ENCODE measurements around the gene AHCYL1. TPM values are rescaled to one million over a fixed set of nuclear protein-coding genes. Genes with fewer than 3 reads are reported as not detected.

Gene AHCYL1
- total and polyA plus RNA-seq, 2 donors (not counting 3 experiments of a cell fraction or from before 2014, with no cell fraction given), result 49.2 to 74.2 TPM

GRCh38 chr1:109975718-109976117 lies 8.8 kb upstream of the AHCYL1 start:
- no peaks in the 10 kb centered on the region for H3K27me3 ChIP-seq (ENCODE audit: control insufficient read depth in 2 of 2, insufficient read depth in 2 of 2, low read length in 2 of 2)
- ChIA-PET POLR2A (no interaction called here), CTCF (interaction anchor here (1.5 to 12.5 kb wide), 3 partner anchors 9 to 196 kb away, joined by 3 to 807 read pairs (median 11); partner anchors contain the start of gene AHCYL1)
- peak; percentile 43 for DNase-seq (ENCODE audit: low read depth, low spot score)
- FAIRE-seq, result peak; percentile 71
- H3K79me2 ChIP-seq (ENCODE audit: control insufficient read depth, insufficient read depth, low read length), result no peaks in the 10 kb centered on the region
- H3K4me2 ChIP-seq (ENCODE audit: insufficient read depth, low read length), result no peak overlapping the region
- dilution Hi-C loops (cut with MboI; ENCODE audit: extremely low pct_ligation_motif_present, low sequenced_read_pairs), result no loop called here
- no peaks in the 10 kb centered on the region for H3K9me1 ChIP-seq (replicated peaks; ENCODE audit: control insufficient read depth, extremely low read depth, insufficient read depth, low read length)
- no peak overlapping the region for H3K27ac ChIP-seq (ENCODE audit: insufficient read depth, low read depth, low read length)
- intact Hi-C loops (cut with micrococcal nuclease), result loop anchor here (5.0 kb wide), 1 partner anchor 43 kb away; no protein-coding TSS in a partner anchor
- TF ChIP-seq GATA2 (IDR thresholded peaks at IDR 0.05; ENCODE audit: insufficient read depth, insufficient read length, low read depth, low read length) (peak; percentile 22), FOS (IDR thresholded peaks at IDR 0.05; ENCODE audit: borderline replicate concordance, insufficient read depth, low read length) (peak; percentile 13), CTCF (IDR thresholded peaks at IDR 0.05; ENCODE audit: extremely low read depth in 1 of 2, insufficient read depth in 1 of 2, low read depth in 1 of 2, low read length in 2 of 2) (no peak)
- no TSS peak for BruUV-seq (replicated peaks)
- no peak overlapping the region for H2AFZ ChIP-seq (ENCODE audit: low read depth, low read length)
- H3K9me3 ChIP-seq (replicated peaks; ENCODE audit: control insufficient read depth, insufficient read depth, low read length), result no peaks in the 10 kb centered on the region
- no peak overlapping the region for H3K9ac ChIP-seq (replicated peaks; ENCODE audit: extremely low read depth, insufficient read depth, low read length)
- peaks cover 30% of the 10 kb centered on the region for H3K4me1 ChIP-seq (ENCODE audit: control insufficient read depth, extremely low read depth, insufficient read depth, low read length)
- no peaks in the 10 kb centered on the region for H4K20me1 ChIP-seq (replicated peaks; ENCODE audit: control insufficient read depth, extremely low read depth, insufficient read depth, low read length)
- H3K36me3 ChIP-seq (ENCODE audit: control insufficient read depth in 2 of 2, extremely low read depth in 1 of 2, insufficient read depth in 2 of 2, low read length in 2 of 2), result no peaks in the 10 kb centered on the region
- no peak overlapping the region for H3K4me3 ChIP-seq (replicated peaks in 1 of 3; ENCODE audit: insufficient read depth in 1 of 3, low read depth in 1 of 3, low read length in 3 of 3)

- dilution Hi-C loops (cut with MboI; ENCODE audit: extremely low pct_ligation_motif_present, low sequenced_read_pairs), result no loop called here
- ChIA-PET CTCF (interaction anchor here (1.2 to 12.5 kb wide), 4 partner anchors 8 to 197 kb away, joined by 3 to 807 read pairs (median 7); partner anchors contain the start of gene AHCYL1), POLR2A (no interaction called here)
- Histone ChIP-seq H3K36me3 (ENCODE audit: control insufficient read depth in 2 of 2, extremely low read depth in 1 of 2, insufficient read depth in 2 of 2, low read length in 2 of 2) (no peaks in the 10 kb centered on the region), H3K79me2 (ENCODE audit: control insufficient read depth, insufficient read depth, low read length) (no peaks in the 10 kb centered on the region), H3K27me3 (ENCODE audit: control insufficient read depth in 2 of 2, insufficient read depth in 2 of 2, low read length in 2 of 2) (no peaks in the 10 kb centered on the region), H3K4me3 (replicated peaks in 1 of 3; ENCODE audit: insufficient read depth in 1 of 3, low read depth in 1 of 3, low read length in 3 of 3) (no peak overlapping the region), H2AFZ (ENCODE audit: low read depth, low read length) (no peak overlapping the region), H3K27ac (ENCODE audit: insufficient read depth, low read depth, low read length) (no peak overlapping the region), H3K9me1 (replicated peaks; ENCODE audit: control insufficient read depth, extremely low read depth, insufficient read depth, low read length) (no peaks in the 10 kb centered on the region), H4K20me1 (replicated peaks; ENCODE audit: control insufficient read depth, extremely low read depth, insufficient read depth, low read length) (no peaks in the 10 kb centered on the region), H3K4me2 (ENCODE audit: insufficient read depth, low read length) (no peak overlapping the region), H3K9ac (replicated peaks; ENCODE audit: extremely low read depth, insufficient read depth, low read length) (no peak overlapping the region), H3K4me1 (ENCODE audit: control insufficient read depth, extremely low read depth, insufficient read depth, low read length) (peaks cover 34% of the 10 kb centered on the region), H3K9me3 (replicated peaks; ENCODE audit: control insufficient read depth, insufficient read depth, low read length) (no peaks in the 10 kb centered on the region)
- DNase-seq (ENCODE audit: low read depth, low spot score) (no peak), FAIRE-seq (no peak)
- no peak for TF ChIP-seq GATA2 (IDR thresholded peaks at IDR 0.05; ENCODE audit: insufficient read depth, insufficient read length, low read depth, low read length)
- no peak for TF ChIP-seq POLR2A (IDR thresholded peaks at IDR 0.05; ENCODE audit: low read depth, low read length)
- no peak for TF ChIP-seq FOS (IDR thresholded peaks at IDR 0.05; ENCODE audit: borderline replicate concordance, insufficient read depth, low read length)
- no peak for TF ChIP-seq MAX (IDR thresholded peaks at IDR 0.05; ENCODE audit: insufficient read depth, insufficient read length)
- TF ChIP-seq POLR2AphosphoS5 (IDR thresholded peaks at IDR 0.05; ENCODE audit: insufficient read depth, low read depth, low read length), result no peak
- no peak for TF ChIP-seq JUN (IDR thresholded peaks at IDR 0.05; ENCODE audit: borderline replicate concordance, insufficient read depth, insufficient read length, low read depth)
- no peak for TF ChIP-seq EZH2 (IDR thresholded peaks at IDR 0.05; ENCODE audit: borderline replicate concordance, low read depth, low read length, severe bottlenecking)
- TF ChIP-seq CTCF (IDR thresholded peaks at IDR 0.05; ENCODE audit: extremely low read depth in 1 of 2, insufficient read depth in 1 of 2, low read depth in 1 of 2, low read length in 2 of 2), result no peak
- TF ChIP-seq MYC (IDR thresholded peaks at IDR 0.05; ENCODE audit: low read depth, low read length), result no peak
- intact Hi-C loops (cut with micrococcal nuclease), result loop anchor here (5.0 kb wide), 1 partner anchor 44 kb away; no protein-coding TSS in a partner anchor
- no TSS peak for BruUV-seq (replicated peaks)
Observed at GRCh38 chr1:109976762-109977161, 7.8 kb upstream of the AHCYL1 start.
